GM12878 (cell line): ENCODE measurements around the gene PCCA. TPM values are rescaled to one million over a fixed set of nuclear protein-coding genes. Genes with fewer than 3 reads are reported as not detected.

Source experiments
- ATAC-seq: fragments of 200-7000 bp; cut with Tn5 transposase; 3 replicates; pipeline ENCODE4 v1.9.1; 2020; ENCODE audit warnings: mild to moderate bottlenecking, moderate library complexity
- BruUV-seq: library from RNA; stranded (reverse); fragments of 400-500 nt; replicated peaks from 2 replicates; lab custom pipeline; 2021; lab: Mats Ljungman, UMichigan
- CTCF ChIA-PET: fragments of 300-600 bp; sonication (Branson Sonifier 250); formaldehyde crosslinking; extraction: SDS; loops from one replicate; lab custom pipeline; 2021; ENCODE audit warnings: inconsistent platforms; lab: Yijun Ruan, JAX
- POLR2A ChIA-PET: fragments of 350-600 bp; formaldehyde crosslinking; extraction: SDS; loops from one replicate; lab custom pipeline; 2021; ENCODE audit warnings: inconsistent platforms; lab: Charles Lee
- RAD21 ChIA-PET: fragments of 300-600 bp; sonication (Branson Sonifier 250); formaldehyde crosslinking; loops from one replicate; lab custom pipeline; 2023; ENCODE audit warnings: antibody characterized with exemption; ENCODE audit not compliant: unreplicated experiment; lab: Charles Lee
- SMC1A ChIA-PET: fragments of 300-600 bp; sonication (Branson Sonifier 250); formaldehyde crosslinking; loops from one replicate; lab custom pipeline; 2023; ENCODE audit not compliant: unreplicated experiment, uncharacterized antibody; lab: Charles Lee
- DNase-seq: peaks from one replicate; pipeline ENCODE4 v3.0.0-alpha.2; 2011; ENCODE audit warnings: low read depth, low spot score
- FAIRE-seq: peaks from 3 replicates; lab custom pipeline; 2011; peaks lifted over from hg19 to GRCh38; lab: Jason Lieb, UNC
- H2AFZ ChIP-seq: 2 replicates; pipeline ENCODE4 v1.6.0; 2011; ENCODE audit warnings: low read depth, low read length, control low read depth; ENCODE audit not compliant: control insufficient read depth
- H3K27ac ChIP-seq: 2 replicates; pipeline ENCODE4 v1.5.1; 2011; ENCODE audit warnings: control low read depth; ENCODE audit not compliant: control insufficient read depth, insufficient read depth
- H3K27me3 ChIP-seq, 2 experiments: replicated peaks in 1 of 2; 2 replicates each; pipeline versions ENCODE4 v1.6.0 to v1.6.1; 2011; ENCODE audit warnings: low read length in 1 of 2; ENCODE audit not compliant: control insufficient read depth in 2 of 2, insufficient read depth in 2 of 2
- H3K36me3 ChIP-seq, 2 experiments: 2 replicates each; pipeline ENCODE4 v1.5.1; 2011; ENCODE audit warnings: low read length in 1 of 2; ENCODE audit not compliant: control insufficient read depth in 2 of 2, insufficient read depth in 2 of 2
- H3K4me1 ChIP-seq: 2 replicates; pipeline ENCODE4 v1.6.1; 2011; ENCODE audit warnings: mild to moderate bottlenecking, low read length, moderate library complexity, mixed read lengths; ENCODE audit not compliant: control insufficient read depth, insufficient read depth
- H3K4me2 ChIP-seq: 2 replicates; pipeline ENCODE4 v1.6.0; 2011; ENCODE audit warnings: control low read depth; ENCODE audit not compliant: control insufficient read depth, insufficient read depth
- H3K4me3 ChIP-seq: fragments of 200-600 bp; sonication (generic); 2 replicates; pipeline ENCODE4 v1.5.1; 2016
- H3K79me2 ChIP-seq: 2 replicates; pipeline ENCODE4 v1.6.0; 2011; ENCODE audit warnings: low read length; ENCODE audit not compliant: control insufficient read depth, insufficient read depth
- H3K9ac ChIP-seq: 2 replicates; pipeline ENCODE4 v1.8.0; 2011; ENCODE audit warnings: low read length, control low read depth, mixed read lengths; ENCODE audit not compliant: control insufficient read depth, insufficient read depth
- H3K9me3 ChIP-seq: replicated peaks from 3 replicates; pipeline ENCODE4 v1.5.1; 2011; ENCODE audit warnings: mild to moderate bottlenecking, low read length; ENCODE audit not compliant: control insufficient read depth, insufficient read depth
- H4K20me1 ChIP-seq: 2 replicates; pipeline ENCODE4 v1.6.0; 2011; ENCODE audit not compliant: control insufficient read depth, insufficient read depth
- FOXK2 ChIP-seq: fragments of 450-650 bp; IDR thresholded peaks from 2 replicates; pipeline ENCODE4 v1.6.1; 2017; ENCODE audit warnings: mild to moderate bottlenecking, moderate library complexity
- PKNOX1 ChIP-seq: fragments of 450-650 bp; IDR thresholded peaks from 2 replicates; pipeline ENCODE4 v1.6.1; 2016; ENCODE audit warnings: mild to moderate bottlenecking
- SMAD5 ChIP-seq: IDR thresholded peaks from 2 replicates; pipeline ENCODE4 v1.6.1; 2016; ENCODE audit warnings: antibody characterized with exemption, low read depth
- SUPT20H ChIP-seq: IDR thresholded peaks from 2 replicates; pipeline ENCODE4 v1.6.1; 2011; ENCODE audit warnings: low read depth, mild to moderate bottlenecking, low read length, moderate library complexity, borderline replicate concordance; ENCODE audit not compliant: control insufficient read depth
- ZNF217 ChIP-seq: fragments of 450-650 bp; IDR thresholded peaks from 2 replicates; pipeline ENCODE4 v1.6.1; 2017; ENCODE audit warnings: antibody characterized with exemption, mild to moderate bottlenecking
- WGBS: methylation state at CpG from one replicate; pipeline ENCODE4 v1.1.6; 2016; ENCODE audit warnings: low lambda C conversion rate; ENCODE audit not compliant: insufficient replicate concordance, insufficient coverage; ENCODE audit errors: missing lambda C conversion rate; 5-methylcytosine and 5-hydroxymethylcytosine counted together
- in situ Hi-C: fragments of 300-500 bp; cut with MboI; formaldehyde crosslinking; loops from 9 replicates; pipeline ENCODE4 v1.14.3; 2018; ENCODE audit warnings: mixed read lengths
- intact Hi-C: fragments of 100-400 bp; cut with micrococcal nuclease; formaldehyde crosslinking; loops from one replicate; pipeline ENCODE4 v1.14.2; 2022; ENCODE audit not compliant: unreplicated experiment
- polyA plus RNA-seq, 11 experiments: library from polyadenylated mRNA; depleted of rRNA in 4 of 11; unstranded in 6 of 11; stranded (reverse) in 5 of 11; fragments of >200 nt; fragmentation: Nextera tagmentation in 4 of 11; fragmentation: Illumina TruSeq in 1 of 11; extraction: Ambion mirVana in 4 of 11; extraction: Trizol in 1 of 11; gene quantifications; 1 replicate in 1 of 11; 2 replicates in 10 of 11; pipeline versions ENCODE4 v1.2.1 to v1.2.3, GENCODE V29; 2011 to 2016; ENCODE audit warnings: inconsistent platforms in 2 of 11, missing spikeins in 2 of 11, low read depth in 1 of 11
- total RNA-seq, 4 experiments: library from RNA; depleted of rRNA in 3 of 4; stranded (reverse); fragments of >200 nt in 3 of 4; fragmentation: Illumina TruSeq in 1 of 4; extraction: Trizol in 1 of 4; gene quantifications; 2 replicates each; pipeline versions ENCODE4 v1.2.1 to v1.2.3, GENCODE V29; 2013 to 2021

PCCA gene
- total and polyA plus RNA-seq, 10 of the 15 experiments (the other 5 are each of a cell fraction or from before 2014, with no cell fraction given), result 5.9 to 18.2 (median 12.4) TPM

- DNase-seq, result no peak
- Histone ChIP-seq H3K4me2 (no peak overlapping the region), H3K79me2 (no peaks in the 10 kb centered on the region), H3K9me3 (no peaks in the 10 kb centered on the region), H3K9ac (no peak overlapping the region), H3K4me1 (no peaks in the 10 kb centered on the region), H3K27me3 (no peaks in the 10 kb centered on the region), H3K27ac (no peak overlapping the region), H3K4me3 (no peak overlapping the region), H4K20me1 (no peaks in the 10 kb centered on the region), H3K36me3 (no peaks in the 10 kb centered on the region), H2AFZ (no peak overlapping the region)
- ChIA-PET RAD21 (no interaction called here), SMC1A (no interaction called here), CTCF (no interaction called here), POLR2A (no interaction called here)
- intact Hi-C loops (no loop called here), in situ Hi-C loops (no loop called here)
- WGBS, result 83% methylated on average over 12 of the region's 12 CpGs
- BruUV-seq, result no TSS peak
- FAIRE-seq, result no peak
- ATAC-seq, result no peak
- TF ChIP-seq FOXK2, result no peak
Measured at GRCh38 chr13:100274942-100275506, 186.1 kb downstream of the PCCA start.

GRCh38 chr13:100275746-100276145, 186.9 kb downstream of the PCCA start:
- no peaks in the 10 kb centered on the region for H3K79me2 ChIP-seq
- in situ Hi-C loops, result no loop called here
- no peak for FAIRE-seq

More at GRCh38 chr13:100275746-100276145, 186.9 kb downstream of the PCCA start:
- Histone ChIP-seq H2AFZ (no peak overlapping the region), H3K4me1 (no peaks in the 10 kb centered on the region), H3K9me3 (no peaks in the 10 kb centered on the region), H3K27me3 (no peaks in the 10 kb centered on the region), H3K27ac (no peak overlapping the region), H3K36me3 (no peaks in the 10 kb centered on the region), H3K4me3 (no peak overlapping the region), H3K4me2 (no peak overlapping the region), H3K9ac (no peak overlapping the region), H4K20me1 (no peaks in the 10 kb centered on the region)
- SMC1A ChIA-PET, result no interaction called here
- RAD21 ChIA-PET, result no interaction called here
- no peak for DNase-seq
- CTCF ChIA-PET, result no interaction called here
- BruUV-seq, result no TSS peak
- POLR2A ChIA-PET, result no interaction called here
- 90% methylated on average over 5 of the region's 5 CpGs for WGBS
- intact Hi-C loops, result no loop called here
- ATAC-seq, result no peak
- TF ChIP-seq SUPT20H (no peak), SMAD5 (no peak), ZNF217 (no peak), PKNOX1 (no peak)
